Stimulated activated memory B cell treated with anti-CD40 and anti-IgM and Interleukin-4, amounts not matched to agents 10 μg/mL and 1 μg/mL and 100 μg/mL, for 72 hours (primary cell): ENCODE results near the gene PROX1.

Experiments
- ATAC-seq: fragments of 150-1000 bp; cut with Tn5 transposase; 2 replicates; pipeline ENCODE4 v1.10.0; 2021
- H3K27ac Mint-ChIP-seq: one replicate; pipeline ENCODE4 v1.8.0; 2022; ENCODE audit warnings: mild to moderate bottlenecking, mixed read lengths
- H3K27me3 Mint-ChIP-seq: one replicate; pipeline ENCODE4 v1.8.0; 2022; ENCODE audit warnings: mixed read lengths
- H3K36me3 Mint-ChIP-seq: one replicate; pipeline ENCODE4 v1.8.0; 2022; ENCODE audit warnings: mixed read lengths
- H3K4me1 Mint-ChIP-seq: one replicate; pipeline ENCODE4 v1.8.0; 2022; ENCODE audit warnings: mixed read lengths
- H3K4me3 Mint-ChIP-seq: one replicate; pipeline ENCODE4 v1.8.0; 2022; ENCODE audit warnings: mild to moderate bottlenecking, moderate library complexity, mixed read lengths
- H3K9me3 Mint-ChIP-seq: one replicate; pipeline ENCODE4 v1.8.0; 2022; ENCODE audit warnings: mixed read lengths

Gene PROX1

DNA sequence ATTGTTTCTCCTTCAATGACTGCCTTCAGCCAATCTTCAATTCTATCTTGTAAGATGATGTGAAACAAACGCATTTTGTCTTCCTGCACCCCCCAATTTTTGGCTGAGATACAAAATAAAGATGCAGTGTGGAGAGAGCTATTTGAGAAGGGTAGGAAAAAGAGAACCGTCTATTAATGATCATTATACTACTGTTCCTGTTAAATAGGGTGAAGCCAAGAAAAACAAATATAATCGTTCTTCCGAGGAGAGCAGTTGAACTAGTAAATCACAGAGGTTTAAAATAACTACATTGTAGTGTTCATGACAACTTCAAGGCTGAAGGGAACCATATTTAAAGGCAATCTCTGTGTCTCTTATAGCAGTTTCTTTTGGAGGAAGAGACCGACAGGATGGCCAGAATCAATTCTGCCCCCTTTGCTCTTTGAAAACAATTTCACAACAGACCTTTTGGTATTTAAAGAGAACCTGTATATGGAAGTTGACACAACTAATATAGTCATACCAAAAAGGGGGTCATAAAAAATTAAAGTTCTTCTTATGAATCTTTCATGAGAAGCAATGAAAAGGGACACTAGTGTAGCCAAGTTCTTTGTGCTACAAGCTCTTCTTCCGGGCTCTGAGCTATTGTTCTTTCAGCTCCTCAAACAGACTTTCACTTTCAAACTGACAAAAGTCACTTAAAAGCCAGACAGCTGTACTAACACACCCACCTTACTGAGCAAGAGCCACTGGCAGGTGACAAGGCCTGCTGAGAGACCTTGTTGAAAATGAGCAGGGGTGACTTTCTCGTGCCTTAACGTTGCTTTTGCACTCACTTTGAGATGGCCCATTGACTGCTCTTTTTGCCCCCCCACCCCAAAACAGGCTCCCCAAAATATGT lies 30.9 kb downstream of the PROX1 start:
- no peak overlapping the region for H3K4me3 Mint-ChIP-seq
- no peaks in the 10 kb centered on the region for H3K4me1 Mint-ChIP-seq
- no peak overlapping the region for H3K27ac Mint-ChIP-seq
- no peak for ATAC-seq
- no peaks in the 10 kb centered on the region for H3K36me3 Mint-ChIP-seq
- no peaks in the 10 kb centered on the region for H3K27me3 Mint-ChIP-seq
- no peaks in the 10 kb centered on the region for H3K9me3 Mint-ChIP-seq

DNA sequence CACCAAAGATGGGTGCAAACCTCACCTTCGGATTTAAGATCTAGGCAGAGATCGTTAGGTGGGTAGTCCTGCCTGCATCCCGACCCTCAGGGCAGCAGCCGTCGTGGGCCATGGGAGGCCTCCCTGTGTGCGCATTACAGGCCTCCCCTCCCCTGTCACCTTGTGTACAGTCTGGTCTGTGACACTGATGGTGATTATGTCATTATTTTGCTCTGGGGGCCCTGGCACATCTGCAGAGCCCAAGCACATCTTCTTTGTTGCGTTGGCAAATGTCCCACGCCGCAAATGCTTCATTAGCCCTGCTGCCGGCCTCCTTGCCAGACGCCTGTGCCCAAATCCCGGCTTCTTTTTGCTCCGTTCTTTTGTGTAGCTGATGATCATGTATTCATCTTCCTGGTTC lies 31.7 kb downstream of the PROX1 start:
- H3K4me1 Mint-ChIP-seq: no peaks in the 10 kb centered on the region
- no peaks in the 10 kb centered on the region for H3K36me3 Mint-ChIP-seq
- H3K9me3 Mint-ChIP-seq: no peaks in the 10 kb centered on the region
- H3K27ac Mint-ChIP-seq: no peak overlapping the region
- no peak overlapping the region for H3K4me3 Mint-ChIP-seq
- peak; percentile 20 for ATAC-seq
- H3K27me3 Mint-ChIP-seq: no peaks in the 10 kb centered on the region

- H3K27me3 Mint-ChIP-seq: no peaks in the 10 kb centered on the region
- no peak overlapping the region for H3K27ac Mint-ChIP-seq
- no peaks in the 10 kb centered on the region for H3K36me3 Mint-ChIP-seq
- H3K4me3 Mint-ChIP-seq: no peak overlapping the region
- no peak for ATAC-seq
- H3K4me1 Mint-ChIP-seq: no peaks in the 10 kb centered on the region
- no peaks in the 10 kb centered on the region for H3K9me3 Mint-ChIP-seq
Observed at GRCh38 chr1:214021321-214021720, 33.5 kb downstream of the PROX1 start.

DNA sequence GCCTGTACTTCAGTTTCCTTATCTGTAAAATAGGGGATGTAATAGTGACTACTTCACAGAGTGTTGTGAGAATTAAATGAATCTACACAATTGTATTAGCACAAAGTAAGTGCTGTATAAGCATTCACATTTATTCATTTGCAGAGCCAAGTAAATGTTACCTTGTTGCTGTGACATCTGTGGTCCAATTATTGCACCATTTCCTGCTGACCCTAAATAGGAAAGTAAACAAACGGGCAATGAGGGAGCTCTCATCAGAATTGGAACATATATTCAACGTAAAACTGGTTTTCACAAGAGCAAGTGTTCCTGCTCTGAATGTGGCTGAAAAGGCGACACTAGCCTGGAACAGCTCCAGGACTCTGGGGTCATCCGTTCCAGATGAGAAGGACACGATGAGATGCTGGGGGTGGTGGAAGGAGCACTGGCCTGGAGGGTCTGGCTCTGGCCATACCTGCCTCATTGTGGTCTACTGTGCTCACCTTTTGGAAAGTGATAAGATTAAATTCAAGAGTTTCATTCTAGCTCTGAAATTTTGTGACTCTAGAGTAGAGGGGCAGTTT lies 34.5 kb downstream of the PROX1 start:
- no peaks in the 10 kb centered on the region for H3K4me1 Mint-ChIP-seq
- no peaks in the 10 kb centered on the region for H3K9me3 Mint-ChIP-seq
- no peak overlapping the region for H3K4me3 Mint-ChIP-seq
- H3K36me3 Mint-ChIP-seq: no peaks in the 10 kb centered on the region
- no peak for ATAC-seq
- H3K27me3 Mint-ChIP-seq: peaks cover 5% of the 10 kb centered on the region
- no peak overlapping the region for H3K27ac Mint-ChIP-seq

- no peak overlapping the region for H3K27ac Mint-ChIP-seq
- no peak overlapping the region for H3K4me3 Mint-ChIP-seq
- H3K9me3 Mint-ChIP-seq: no peaks in the 10 kb centered on the region
- H3K4me1 Mint-ChIP-seq: no peaks in the 10 kb centered on the region
- peaks cover 9% of the 10 kb centered on the region for H3K27me3 Mint-ChIP-seq
- ATAC-seq: no peak
- no peaks in the 10 kb centered on the region for H3K36me3 Mint-ChIP-seq
Observed at GRCh38 chr1:214022810-214023425, 35.1 kb downstream of the PROX1 start.

DNA sequence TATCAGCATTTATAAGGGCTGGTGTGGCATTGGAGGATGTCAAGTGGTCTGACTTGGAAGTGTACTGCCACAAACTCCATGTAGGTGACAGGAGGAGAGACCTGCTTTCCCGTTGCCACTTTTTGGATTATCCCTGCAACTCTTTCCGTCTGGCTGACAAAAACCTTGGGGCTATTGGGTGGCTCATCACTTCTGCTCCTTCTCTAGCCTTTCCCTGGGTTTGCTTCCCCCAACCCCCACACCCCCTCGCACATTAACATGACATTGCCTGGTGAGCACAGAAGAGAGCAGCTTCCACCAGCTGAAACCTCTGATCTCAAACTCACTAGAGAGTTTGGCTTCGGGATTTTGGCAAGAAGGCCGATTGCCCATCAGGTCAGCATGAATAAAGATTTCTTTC lies 39.2 kb downstream of the PROX1 start:
- Mint-ChIP-seq H3K27ac (no peak overlapping the region), H3K4me3 (no peak overlapping the region), H3K4me1 (no peaks in the 10 kb centered on the region), H3K9me3 (no peaks in the 10 kb centered on the region), H3K36me3 (no peaks in the 10 kb centered on the region), H3K27me3 (peaks cover 17% of the 10 kb centered on the region)
- no peak for ATAC-seq

DNA sequence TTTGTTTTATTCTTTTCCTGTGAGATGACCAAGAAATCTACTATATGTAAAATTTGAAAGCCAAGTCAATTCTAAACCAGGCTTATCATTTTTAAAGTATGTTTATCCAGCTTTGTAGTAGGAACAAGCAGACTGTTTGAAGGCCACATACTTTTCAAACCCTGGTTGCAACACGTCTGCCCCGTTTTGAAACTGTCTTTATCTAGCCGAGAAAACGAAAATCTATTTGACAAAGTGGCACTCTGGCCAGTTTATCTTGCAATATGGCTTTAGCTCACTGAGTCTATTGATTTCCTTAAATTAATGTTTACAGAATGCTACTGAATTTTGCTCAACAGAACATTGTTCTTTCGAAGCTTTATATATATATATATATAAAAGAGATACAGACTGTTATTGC lies 39.7 kb downstream of the PROX1 start:
- H3K9me3 Mint-ChIP-seq: no peaks in the 10 kb centered on the region
- H3K4me3 Mint-ChIP-seq: no peak overlapping the region
- no peak for ATAC-seq
- no peak overlapping the region for H3K27ac Mint-ChIP-seq
- H3K36me3 Mint-ChIP-seq: no peaks in the 10 kb centered on the region
- H3K4me1 Mint-ChIP-seq: no peaks in the 10 kb centered on the region
- H3K27me3 Mint-ChIP-seq: peaks cover 17% of the 10 kb centered on the region

DNA sequence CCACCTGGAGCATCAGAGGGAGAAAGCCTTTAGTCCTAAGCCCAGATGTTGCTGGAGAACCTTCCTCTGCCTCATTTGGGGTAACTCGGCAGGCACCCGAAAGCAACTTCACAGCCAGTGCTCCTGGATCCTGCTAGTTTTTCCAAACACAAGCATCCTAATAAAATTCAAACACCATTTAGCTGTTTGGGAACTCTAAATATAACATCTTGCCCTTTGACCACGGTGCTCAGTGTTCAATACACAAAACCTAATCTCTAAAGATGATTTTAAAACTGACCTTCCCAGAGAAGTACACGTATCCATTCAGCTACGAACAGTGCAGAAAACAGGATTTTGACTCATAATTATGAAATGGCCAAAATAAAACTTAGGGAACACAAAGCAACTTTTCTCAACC lies 40.3 kb downstream of the PROX1 start:
- no peaks in the 10 kb centered on the region for H3K4me1 Mint-ChIP-seq
- H3K27me3 Mint-ChIP-seq: peaks cover 17% of the 10 kb centered on the region

GRCh38 chr1:214028649-214029406 lies 41.1 kb downstream of the PROX1 start:
- Mint-ChIP-seq H3K4me1 (no peaks in the 10 kb centered on the region), H3K9me3 (no peaks in the 10 kb centered on the region), H3K27me3 (peaks cover 17% of the 10 kb centered on the region), H3K27ac (no peak overlapping the region), H3K36me3 (no peaks in the 10 kb centered on the region), H3K4me3 (no peak overlapping the region)
- no peak for ATAC-seq

More for the DNA sequence above, 40.3 kb downstream of the PROX1 start:
- Mint-ChIP-seq H3K27ac (no peak overlapping the region), H3K4me3 (no peak overlapping the region), H3K9me3 (no peaks in the 10 kb centered on the region), H3K36me3 (no peaks in the 10 kb centered on the region)
- ATAC-seq: no peak

- no peak for ATAC-seq
- Mint-ChIP-seq H3K9me3 (no peaks in the 10 kb centered on the region), H3K27me3 (peaks cover 17% of the 10 kb centered on the region), H3K4me1 (no peaks in the 10 kb centered on the region), H3K27ac (no peak overlapping the region), H3K36me3 (no peaks in the 10 kb centered on the region), H3K4me3 (no peak overlapping the region)
Observed at GRCh38 chr1:214029796-214030195, 42.0 kb downstream of the PROX1 start.

- H3K27ac Mint-ChIP-seq: no peak overlapping the region
Observed at GRCh38 chr1:214031267-214031650, 43.5 kb downstream of the PROX1 start.

DNA sequence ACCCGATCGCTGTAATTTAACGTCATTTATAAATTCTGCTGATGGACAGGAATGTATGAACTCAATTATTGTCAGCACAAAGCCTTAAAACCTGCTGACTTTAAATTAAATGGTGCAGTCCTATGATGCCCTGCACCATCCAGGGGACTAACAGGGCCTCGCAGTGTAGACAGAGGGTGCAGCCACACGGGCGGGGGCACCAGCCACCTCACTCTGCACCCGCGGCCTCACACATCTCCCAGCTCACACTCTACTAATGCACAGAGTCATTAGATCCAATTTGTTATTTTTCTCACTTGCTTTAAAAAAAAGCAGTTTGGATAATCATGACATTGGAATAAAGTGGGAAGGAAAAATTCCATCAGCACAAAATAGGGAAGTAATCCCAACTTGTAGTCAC lies 49.7 kb downstream of the PROX1 start:
- Mint-ChIP-seq H3K36me3 (no peaks in the 10 kb centered on the region), H3K27me3 (peaks cover 8% of the 10 kb centered on the region), H3K4me1 (no peaks in the 10 kb centered on the region), H3K27ac (no peak overlapping the region), H3K9me3 (no peaks in the 10 kb centered on the region), H3K4me3 (no peak overlapping the region)
- no peak for ATAC-seq

More at GRCh38 chr1:214031267-214031650, 43.5 kb downstream of the PROX1 start:
- peaks cover 17% of the 10 kb centered on the region for H3K27me3 Mint-ChIP-seq
- no peak overlapping the region for H3K4me3 Mint-ChIP-seq
- H3K4me1 Mint-ChIP-seq: no peaks in the 10 kb centered on the region
- no peaks in the 10 kb centered on the region for H3K9me3 Mint-ChIP-seq
- no peaks in the 10 kb centered on the region for H3K36me3 Mint-ChIP-seq
- no peak for ATAC-seq

GRCh38 chr1:214039394-214040018 lies 51.7 kb downstream of the PROX1 start:
- no peak for ATAC-seq
- no peaks in the 10 kb centered on the region for H3K9me3 Mint-ChIP-seq
- no peak overlapping the region for H3K27ac Mint-ChIP-seq
- no peak overlapping the region for H3K4me3 Mint-ChIP-seq
- no peaks in the 10 kb centered on the region for H3K4me1 Mint-ChIP-seq
- H3K27me3 Mint-ChIP-seq: peaks cover 8% of the 10 kb centered on the region
- no peaks in the 10 kb centered on the region for H3K36me3 Mint-ChIP-seq

- H3K27me3 Mint-ChIP-seq: peaks cover 8% of the 10 kb centered on the region
- peaks cover 5% of the 10 kb centered on the region for H3K9me3 Mint-ChIP-seq
- no peak for ATAC-seq
- H3K36me3 Mint-ChIP-seq: no peaks in the 10 kb centered on the region
- H3K27ac Mint-ChIP-seq: no peak overlapping the region
- H3K4me3 Mint-ChIP-seq: no peak overlapping the region
- no peaks in the 10 kb centered on the region for H3K4me1 Mint-ChIP-seq
Observed at GRCh38 chr1:214043167-214043566, 55.4 kb downstream of the PROX1 start.
